A549 (cell line): ENCODE measurements around the gene CEP152. TPM values are rescaled to one million over a fixed set of nuclear protein-coding genes. Genes with fewer than 3 reads are reported as not detected.

Experiments
- ATAC-seq, 2 experiments: fragments of 200-7000 bp in 1 of 2; fragments of >200 bp in 1 of 2; cut with Nextera tagmentation in 1 of 2; cut with Tn5 transposase in 1 of 2; 3 replicates each; pipeline versions ENCODE4 v1.8.0 to v1.9.1; 2018 to 2020; ENCODE audit warnings: mild to moderate bottlenecking in 1 of 2, moderate library complexity in 1 of 2
- CTCF ChIA-PET: fragments of 300-600 bp; sonication (Branson Sonifier 250); formaldehyde crosslinking; extraction: SDS; loops from one replicate; lab custom pipeline; 2021; ENCODE audit warnings: antibody characterized with exemption, inconsistent platforms; lab: Yijun Ruan, JAX
- POLR2A ChIA-PET: fragments of 350-600 bp; formaldehyde crosslinking; extraction: SDS; loops from one replicate; lab custom pipeline; 2021; ENCODE audit warnings: antibody characterized with exemption, inconsistent platforms; lab: Yijun Ruan, JAX
- DNase-seq, 2 experiments: peaks; one replicate each; pipeline versions ENCODE4 v3.0.0 to v3.0.0-alpha.2; 2011 to 2016; ENCODE audit warnings: low read depth in 1 of 2, low spot score in 1 of 2
- FAIRE-seq: peaks from 2 replicates; lab custom pipeline; 2011; peaks lifted over from hg19 to GRCh38; lab: Jason Lieb, UNC
- H3K27ac ChIP-seq, 2 experiments: fragments of >200 bp; sonication (Bioruptor Twin); formaldehyde crosslinking; 3 replicates each; pipeline ENCODE4 v1.5.1; 2016 to 2017
- H3K4me1 ChIP-seq: fragments of >200 bp; sonication (Bioruptor Twin); formaldehyde crosslinking; 3 replicates; pipeline ENCODE4 v1.6.1; 2016
- H3K4me2 ChIP-seq: fragments of >200 bp; sonication (Bioruptor Twin); formaldehyde crosslinking; 3 replicates; pipeline ENCODE4 v1.6.1; 2016
- H3K4me3 ChIP-seq: fragments of >200 bp; sonication (Bioruptor Twin); formaldehyde crosslinking; 3 replicates; pipeline ENCODE4 v1.5.1; 2016
- H3K9me3 ChIP-seq: fragments of >200 bp; sonication (Bioruptor Twin); formaldehyde crosslinking; 3 replicates; pipeline ENCODE4 v1.6.1; 2016
- CBX8 ChIP-seq: fragments of 200-600 bp; sonication (generic); IDR thresholded peaks from 2 replicates; pipeline ENCODE4 v1.6.1; 2016
- MAFK ChIP-seq: fragments of 450-650 bp; IDR thresholded peaks from 2 replicates; pipeline ENCODE4 v1.6.1; 2014; ENCODE audit not compliant: partially characterized antibody
- WGBS: methylation state at CpG from one replicate; pipeline ENCODE4 v1.1.6; 2017; ENCODE audit errors: missing lambda C conversion rate; 5-methylcytosine and 5-hydroxymethylcytosine counted together
- polyA plus RNA-seq, 4 experiments: library from polyadenylated mRNA; depleted of rRNA in 3 of 4; stranded (reverse); fragments of >200 nt; fragmentation: RNase III in 1 of 4; extraction: RNeasy Plus Mini Kit Qiagen cat#74134 plus additional on column Dnase treatment in 1 of 4; gene quantifications; 2 replicates in 3 of 4; 3 replicates in 1 of 4; pipeline ENCODE4 v1.2.3, GENCODE V29; 2011 to 2017

CEP152 gene
- polyA plus RNA-seq, 2 of the 4 experiments (the other 2 are of a cell fraction): 3.9 to 4.3 TPM

GRCh38 chr15:48688493-48688892 is 122.4 kb downstream of the CEP152 start:
- TF ChIP-seq CBX8 (no peak), MAFK (peak; percentile 78)
- TF ChIP-seq, all 56 proteins: peak for 1
- ATAC-seq (no peak), FAIRE-seq (no peak), DNase-seq (no peak)
- Histone ChIP-seq H3K27ac (no peak overlapping the region), H3K4me1 (peaks cover 2% of the 10 kb centered on the region; the same call in 1 of the 3 replicates), H3K4me2 (no peak overlapping the region), H3K4me3 (no peak overlapping the region), H3K9me3 (no peaks in the 10 kb centered on the region)
- CTCF ChIA-PET: no interaction called here
- POLR2A ChIA-PET: no interaction called here
- whole genome bisulfite sequencing: 56% methylated on average over 2 of the region's 2 CpGs

Other genes with a start within 250 kb of the CEP152 start
- 9.4 and 9.8 TPM in 2 replicates for gene FBN1, start 165.4 kb downstream of the CEP152 start, polyA plus RNA-seq (2011; rRNA removed)
- 6.3 to 7.4 TPM (median 6.5 TPM) in 3 replicates for gene FBN1, start 165.4 kb downstream of the CEP152 start, polyA plus RNA-seq (2017; fragmentation: RNase III; extraction: RNeasy Plus Mini Kit Qiagen cat#74134 plus additional on column Dnase treatment)
- gene EID1, start 67.1 kb upstream of the CEP152 start, polyA plus RNA-seq (2011; rRNA removed): 80.2 and 125 TPM in 2 replicates
- gene EID1, start 67.1 kb upstream of the CEP152 start, polyA plus RNA-seq (2017; fragmentation: RNase III; extraction: RNeasy Plus Mini Kit Qiagen cat#74134 plus additional on column Dnase treatment): 173 to 182 TPM (median 180 TPM) in 3 replicates
- 0.16 and 0.17 TPM in 2 replicates for gene SHC4, start 152.8 kb upstream of the CEP152 start, polyA plus RNA-seq (2011; rRNA removed)
- gene SHC4, start 152.8 kb upstream of the CEP152 start, polyA plus RNA-seq (2017; fragmentation: RNase III; extraction: RNeasy Plus Mini Kit Qiagen cat#74134 plus additional on column Dnase treatment): 0.08 to 0.30 TPM (median 0.20 TPM) in 3 replicates
- 15.0 and 18.8 TPM in 2 replicates for gene SECISBP2L, start 235.4 kb upstream of the CEP152 start, polyA plus RNA-seq (2011; rRNA removed)
- gene SECISBP2L, start 235.4 kb upstream of the CEP152 start, polyA plus RNA-seq (2017; fragmentation: RNase III; extraction: RNeasy Plus Mini Kit Qiagen cat#74134 plus additional on column Dnase treatment): 6.4 to 7.5 TPM (median 7.2 TPM) in 3 replicates